Mucosa of gallbladder (tissue), 1 donor: Measurements from ENCODE around the gene GINS2. TPM values are rescaled to one million over a fixed set of nuclear protein-coding genes. Genes with fewer than 3 reads are reported as not detected.

Experiments
- DNase-seq: peaks from one replicate; pipeline ENCODE4 v3.0.0-alpha.2; 2020; ENCODE audit warnings: low spot score
- total RNA-seq: library from RNA; stranded (reverse); gene quantifications from one replicate; pipeline ENCODE4 v1.2.1, GENCODE V29; 2021
- donor health status: DM: no; HTN: no; CAD: no.

The GINS2 gene
- total RNA-seq, 1 donor from 2014 or later: 0.81 TPM

DNA sequence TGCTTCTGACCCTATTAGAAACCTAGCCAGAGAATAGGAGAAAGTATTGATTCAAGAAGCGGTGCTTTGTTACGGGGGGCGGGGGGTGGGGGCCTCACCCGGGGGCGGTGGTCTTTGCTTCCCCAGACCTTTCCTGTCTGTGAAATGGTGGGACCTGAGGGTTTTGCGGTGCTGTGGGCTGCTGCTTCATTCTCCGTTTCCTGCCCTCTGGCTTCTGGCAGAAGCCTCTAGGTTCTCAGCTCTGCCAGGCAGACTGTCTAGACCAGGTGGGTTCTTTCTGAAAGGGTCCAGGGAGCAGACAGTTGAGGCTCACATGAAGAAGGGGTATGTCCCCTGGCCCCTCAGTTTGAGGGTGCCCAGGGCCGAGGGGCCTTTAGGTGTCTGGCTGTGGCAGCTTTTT lies 61.7 kb downstream of the GINS2 start:
- DNase-seq: no peak

Other genes with a start within 250 kb of the GINS2 start
- gene GSE1, start 75.6 kb downstream of the GINS2 start, total RNA-seq: 82.9 TPM
- gene C16orf74, start 62.1 kb upstream of the GINS2 start, total RNA-seq: 0.83 TPM
- gene EMC8, start 110.6 kb upstream of the GINS2 start, total RNA-seq: 21.4 TPM
- gene COX4I1, start 110.7 kb upstream of the GINS2 start, total RNA-seq: 571 TPM
- 29.6 TPM for gene IRF8, start 210.2 kb upstream of the GINS2 start, total RNA-seq